Hepatocyte (in vitro differentiated cells): Measurements from ENCODE around the gene HLA-DMB. TPM values are rescaled to one million over a fixed set of nuclear protein-coding genes. Genes with fewer than 3 reads are reported as not detected.

ENCODE experiments used
- DNase-seq: peaks from one replicate; pipeline ENCODE4 v3.0.0-alpha.2; 2016; ENCODE audit warnings: low spot score
- H2AFZ ChIP-seq: fragments of 200-600 bp; sonication (generic); 2 replicates; pipeline ENCODE4 v1.6.0; 2016; ENCODE audit warnings: antibody characterized with exemption, mild to moderate bottlenecking
- H3K27ac ChIP-seq: fragments of 200-600 bp; sonication (generic); 2 replicates; pipeline ENCODE4 v1.5.1; 2016; ENCODE audit warnings: mild to moderate bottlenecking
- H3K27me3 ChIP-seq: fragments of 200-600 bp; sonication (generic); 2 replicates; pipeline ENCODE4 v1.6.1; 2016
- H3K36me3 ChIP-seq: fragments of 200-600 bp; sonication (generic); replicated peaks from 2 replicates; pipeline ENCODE4 v1.5.1; 2016; ENCODE audit warnings: low read depth; ENCODE audit not compliant: insufficient read depth
- H3K4me1 ChIP-seq: fragments of 200-600 bp; sonication (generic); 2 replicates; pipeline ENCODE4 v1.5.1; 2016; ENCODE audit warnings: mild to moderate bottlenecking, moderate library complexity; ENCODE audit not compliant: insufficient read depth
- H3K4me2 ChIP-seq: fragments of 200-600 bp; sonication (generic); 2 replicates; pipeline ENCODE4 v1.6.0; 2016
- H3K4me3 ChIP-seq: fragments of 200-600 bp; sonication (generic); 2 replicates; pipeline ENCODE4 v1.5.1; 2016; ENCODE audit warnings: mild to moderate bottlenecking
- H3K79me2 ChIP-seq: fragments of 200-600 bp; sonication (generic); 2 replicates; pipeline ENCODE4 v1.6.0; 2017; ENCODE audit warnings: mild to moderate bottlenecking
- H3K9me2 ChIP-seq: fragments of 200-600 bp; sonication (generic); replicated peaks from 2 replicates; pipeline ENCODE4 v1.6.0; 2017; ENCODE audit warnings: mild to moderate bottlenecking; ENCODE audit not compliant: insufficient read depth
- H3K9me3 ChIP-seq: fragments of 200-600 bp; sonication (generic); 2 replicates; pipeline ENCODE4 v1.5.1; 2016; ENCODE audit warnings: low read depth, mild to moderate bottlenecking
- H4K20me1 ChIP-seq: fragments of 200-600 bp; sonication (generic); 2 replicates; pipeline ENCODE4 v1.6.0; 2016; ENCODE audit warnings: mild to moderate bottlenecking; ENCODE audit not compliant: insufficient read depth, poor library complexity, severe bottlenecking
- EZH2 ChIP-seq: fragments of 200-600 bp; sonication (generic); IDR thresholded peaks from 2 replicates; pipeline ENCODE4 v1.6.1; 2016; ENCODE audit warnings: antibody characterized with exemption, mild to moderate bottlenecking, borderline replicate concordance
- EZH2phosphoT487 ChIP-seq: fragments of 200-600 bp; sonication (generic); IDR thresholded peaks from one replicate; pipeline ENCODE4 v1.6.1; 2018; ENCODE audit warnings: antibody characterized with exemption, mild to moderate bottlenecking, low read depth, moderate library complexity; ENCODE audit not compliant: unreplicated experiment, severe bottlenecking
- WGBS: methylation state at CpG from one replicate; pipeline ENCODE4 v1.1.6; 2016; ENCODE audit warnings: low lambda C conversion rate; ENCODE audit errors: missing lambda C conversion rate; 5-methylcytosine and 5-hydroxymethylcytosine counted together
- polyA plus RNA-seq: library from polyadenylated mRNA; unstranded; fragments of >200 nt; fragmentation: Nextera tagmentation; extraction: Ambion mirVana; gene quantifications from 2 replicates; pipeline ENCODE4 v1.2.1, GENCODE V29; 2016
- total RNA-seq: library from RNA; depleted of rRNA; stranded (reverse); fragments of >200 nt; gene quantifications from 2 replicates; pipeline ENCODE4 v1.2.3, GENCODE V29; 2014
- TF ChIP-seq, protein P1 (sequence below): fragments of 200-600 bp; sonication (generic); IDR thresholded peaks from 2 replicates; pipeline ENCODE4 v1.5.1; 2016; ENCODE audit warnings: antibody characterized with exemption, mild to moderate bottlenecking; ENCODE audit not compliant: poor library complexity

HLA-DMB gene
- total and polyA plus RNA-seq, 2 experiments from 2014 or later, result 1.00 to 1.7 TPM

GRCh38 chr6:32970413-32971241 is 29.8 kb upstream of the HLA-DMB start:
- no peak for TF ChIP-seq EZH2
- no peak for TF ChIP-seq EZH2phosphoT487
- TF ChIP-seq, protein P1, sequence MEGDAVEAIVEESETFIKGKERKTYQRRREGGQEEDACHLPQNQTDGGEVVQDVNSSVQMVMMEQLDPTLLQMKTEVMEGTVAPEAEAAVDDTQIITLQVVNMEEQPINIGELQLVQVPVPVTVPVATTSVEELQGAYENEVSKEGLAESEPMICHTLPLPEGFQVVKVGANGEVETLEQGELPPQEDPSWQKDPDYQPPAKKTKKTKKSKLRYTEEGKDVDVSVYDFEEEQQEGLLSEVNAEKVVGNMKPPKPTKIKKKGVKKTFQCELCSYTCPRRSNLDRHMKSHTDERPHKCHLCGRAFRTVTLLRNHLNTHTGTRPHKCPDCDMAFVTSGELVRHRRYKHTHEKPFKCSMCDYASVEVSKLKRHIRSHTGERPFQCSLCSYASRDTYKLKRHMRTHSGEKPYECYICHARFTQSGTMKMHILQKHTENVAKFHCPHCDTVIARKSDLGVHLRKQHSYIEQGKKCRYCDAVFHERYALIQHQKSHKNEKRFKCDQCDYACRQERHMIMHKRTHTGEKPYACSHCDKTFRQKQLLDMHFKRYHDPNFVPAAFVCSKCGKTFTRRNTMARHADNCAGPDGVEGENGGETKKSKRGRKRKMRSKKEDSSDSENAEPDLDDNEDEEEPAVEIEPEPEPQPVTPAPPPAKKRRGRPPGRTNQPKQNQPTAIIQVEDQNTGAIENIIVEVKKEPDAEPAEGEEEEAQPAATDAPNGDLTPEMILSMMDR, result no peak
- 0% methylated on average over 22 of the region's 43 CpGs for WGBS
- no peak overlapping the region for H2AFZ ChIP-seq

DNA sequence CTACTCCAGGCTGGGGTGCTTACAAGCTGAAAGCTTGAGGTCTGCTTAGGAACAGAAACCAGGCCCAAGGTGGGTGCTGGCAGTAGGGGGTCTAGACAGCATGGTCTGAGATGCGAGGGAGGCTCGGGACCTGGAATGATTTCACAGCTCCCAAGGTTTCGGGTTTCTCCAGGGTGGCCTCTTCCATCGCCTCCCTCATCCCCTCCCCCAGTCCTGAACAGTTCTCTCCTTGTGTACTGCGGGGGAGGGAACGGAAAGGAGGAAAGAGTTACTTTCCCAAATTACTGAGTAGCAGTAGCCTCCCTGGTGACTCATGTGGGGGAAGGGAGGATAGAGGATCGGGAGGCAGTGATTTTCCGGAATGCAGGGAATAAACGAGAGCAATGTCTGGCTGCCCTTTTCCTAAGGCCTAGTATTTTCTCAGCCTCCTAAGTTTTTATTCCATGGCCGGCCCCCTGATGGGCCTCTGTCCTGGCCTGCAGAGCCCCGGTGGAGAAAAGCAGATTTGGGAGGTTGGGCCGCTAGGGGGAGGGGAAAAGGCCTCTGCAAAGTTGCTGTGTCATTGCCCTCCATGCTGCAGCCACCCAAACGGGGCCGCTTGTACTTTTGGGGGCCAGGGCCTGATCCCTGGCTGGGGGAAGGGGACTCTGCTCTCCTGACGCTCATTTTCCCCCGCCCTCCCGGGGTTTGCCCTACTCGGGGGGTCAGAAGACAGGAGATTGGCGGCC is 29.0 kb upstream of the HLA-DMB start:
- Histone ChIP-seq H3K36me3 (no peaks in the 10 kb centered on the region), H3K27ac (peak overlapping the region; percentile 100), H3K4me1 (peaks cover 17% of the 10 kb centered on the region), H3K27me3 (no peaks in the 10 kb centered on the region), H3K9me3 (no peaks in the 10 kb centered on the region), H3K4me2 (peak overlapping the region; percentile 89), H4K20me1 (peaks cover 31% of the 10 kb centered on the region), H3K9me2 (no peaks in the 10 kb centered on the region), H3K4me3 (peak overlapping the region; percentile 69), H3K79me2 (peaks cover 74% of the 10 kb centered on the region), H2AFZ (no peak overlapping the region)
- peak; percentile 86 for DNase-seq
- WGBS, result 0% methylated on average over 17 of the region's 19 CpGs
- TF ChIP-seq EZH2phosphoT487 (no peak), EZH2 (no peak)
- TF ChIP-seq, protein P1, result peak; percentile 31

More at GRCh38 chr6:32970413-32971241, 29.8 kb upstream of the HLA-DMB start:
- Histone ChIP-seq H3K27ac (peak overlapping the region; percentile 100), H3K4me2 (peak overlapping the region; percentile 89), H3K27me3 (no peaks in the 10 kb centered on the region), H4K20me1 (peaks cover 39% of the 10 kb centered on the region), H3K79me2 (peaks cover 74% of the 10 kb centered on the region), H3K4me1 (peaks cover 21% of the 10 kb centered on the region), H3K4me3 (peak overlapping the region; percentile 69), H3K9me2 (no peaks in the 10 kb centered on the region), H3K36me3 (no peaks in the 10 kb centered on the region), H3K9me3 (no peaks in the 10 kb centered on the region)
- peak; percentile 95 for DNase-seq

GRCh38 chr6:32968867-32969684 is 28.2 kb upstream of the HLA-DMB start:
- Histone ChIP-seq H4K20me1 (peaks cover 23% of the 10 kb centered on the region), H3K4me3 (peak overlapping the region; percentile 69), H3K27me3 (no peaks in the 10 kb centered on the region), H3K4me2 (peak overlapping the region; percentile 89), H3K4me1 (peaks cover 17% of the 10 kb centered on the region), H3K79me2 (peaks cover 71% of the 10 kb centered on the region), H3K9me3 (no peaks in the 10 kb centered on the region), H3K36me3 (no peaks in the 10 kb centered on the region), H2AFZ (no peak overlapping the region), H3K27ac (peak overlapping the region; percentile 100), H3K9me2 (no peaks in the 10 kb centered on the region)
- WGBS, result under 1% methylated on average over 22 of the region's 40 CpGs
- peak; percentile 92 for DNase-seq
- TF ChIP-seq EZH2phosphoT487, result no peak
- TF ChIP-seq, protein P1, result no peak
- TF ChIP-seq EZH2, result no peak
